DND-41 (cell line): ENCODE results near the gene OR14C36.

ENCODE experiments used
- ATAC-seq: fragments of 200-7000 bp; cut with Tn5 transposase; 3 replicates; pipeline ENCODE4 v1.9.1; 2021; ENCODE audit warnings: low read depth; ENCODE audit not compliant: insufficient read depth
- DNase-seq: peaks from one replicate; pipeline ENCODE4 v3.0.0-alpha.2; 2020
- H2AFZ ChIP-seq: 2 replicates; pipeline ENCODE4 v1.6.0; 2012; ENCODE audit warnings: low read depth, low read length
- H3K27ac ChIP-seq: 2 replicates; pipeline ENCODE4 v1.5.1; 2012; ENCODE audit warnings: low read length, inconsistent platforms
- H3K27me3 ChIP-seq: fragments of 200-600 bp; sonication (generic); 2 replicates; pipeline ENCODE4 v1.6.0; 2012; ENCODE audit warnings: low read length, mild to moderate bottlenecking, inconsistent platforms; ENCODE audit not compliant: insufficient read depth, poor library complexity
- H3K36me3 ChIP-seq: 2 replicates; pipeline ENCODE4 v1.5.1; 2012; ENCODE audit warnings: low read length, inconsistent platforms; ENCODE audit not compliant: insufficient read depth
- H3K4me1 ChIP-seq: 2 replicates; pipeline ENCODE4 v1.5.1; 2012; ENCODE audit warnings: mild to moderate bottlenecking, low read length; ENCODE audit not compliant: insufficient read depth
- H3K4me2 ChIP-seq: 2 replicates; pipeline ENCODE4 v1.6.0; 2012; ENCODE audit warnings: mild to moderate bottlenecking, moderate library complexity, low read length, inconsistent platforms; ENCODE audit not compliant: insufficient read depth
- H3K4me3 ChIP-seq, 2 experiments: fragments of 200-600 bp in 1 of 2; shearing (Covaris generic) in 1 of 2; 2 replicates each; pipeline ENCODE4 v1.5.1; 2012 to 2016; ENCODE audit warnings: inconsistent platforms in 2 of 2, low read length in 2 of 2, mild to moderate bottlenecking in 2 of 2, low read depth in 1 of 2, moderate library complexity in 1 of 2
- H3K79me2 ChIP-seq: 2 replicates; pipeline ENCODE4 v1.6.0; 2012; ENCODE audit warnings: low read length, inconsistent platforms; ENCODE audit not compliant: insufficient read depth
- H3K9ac ChIP-seq: 2 replicates; pipeline ENCODE4 v1.6.0; 2012; ENCODE audit warnings: low read depth, mild to moderate bottlenecking, inconsistent platforms, low read length, moderate library complexity
- H3K9me3 ChIP-seq: 2 replicates; pipeline ENCODE4 v1.5.1; 2012; ENCODE audit warnings: low read length, moderate library complexity, mild to moderate bottlenecking, inconsistent platforms; ENCODE audit not compliant: insufficient read depth, severe bottlenecking
- H4K20me1 ChIP-seq: 2 replicates; pipeline ENCODE4 v1.6.0; 2012; ENCODE audit warnings: low read length; ENCODE audit not compliant: insufficient read depth
- EZH2 ChIP-seq: IDR thresholded peaks from 3 replicates; pipeline ENCODE4 v1.6.1; 2012; ENCODE audit warnings: borderline replicate concordance, low read depth, mild to moderate bottlenecking, moderate library complexity, low read length, inconsistent platforms; ENCODE audit not compliant: severe bottlenecking
- TF ChIP-seq, protein P1 (sequence below): IDR thresholded peaks from 2 replicates; pipeline ENCODE4 v1.5.1; 2012; ENCODE audit warnings: borderline replicate concordance, low read length, moderate library complexity, mild to moderate bottlenecking; ENCODE audit not compliant: poor library complexity, severe bottlenecking; ENCODE audit errors: extremely low read depth

OR14C36 gene

GRCh38 chr1:248361121-248361715 is 12.6 kb downstream of the OR14C36 start, which contains the start of gene OR2T4:
OR2T4 (plus strand) TSS chr1:248361665; CDS start chr1:248361665, 0 bp downstream.
- ATAC-seq (no peak), DNase-seq (no peak)
- no peaks in the 10 kb centered on the region for H3K27me3 ChIP-seq
- no peaks in the 10 kb centered on the region for H3K4me1 ChIP-seq
- no peak within 1 kb of the TSS for H3K9ac ChIP-seq
- TF ChIP-seq EZH2 = no peak
- TF ChIP-seq, protein P1, sequence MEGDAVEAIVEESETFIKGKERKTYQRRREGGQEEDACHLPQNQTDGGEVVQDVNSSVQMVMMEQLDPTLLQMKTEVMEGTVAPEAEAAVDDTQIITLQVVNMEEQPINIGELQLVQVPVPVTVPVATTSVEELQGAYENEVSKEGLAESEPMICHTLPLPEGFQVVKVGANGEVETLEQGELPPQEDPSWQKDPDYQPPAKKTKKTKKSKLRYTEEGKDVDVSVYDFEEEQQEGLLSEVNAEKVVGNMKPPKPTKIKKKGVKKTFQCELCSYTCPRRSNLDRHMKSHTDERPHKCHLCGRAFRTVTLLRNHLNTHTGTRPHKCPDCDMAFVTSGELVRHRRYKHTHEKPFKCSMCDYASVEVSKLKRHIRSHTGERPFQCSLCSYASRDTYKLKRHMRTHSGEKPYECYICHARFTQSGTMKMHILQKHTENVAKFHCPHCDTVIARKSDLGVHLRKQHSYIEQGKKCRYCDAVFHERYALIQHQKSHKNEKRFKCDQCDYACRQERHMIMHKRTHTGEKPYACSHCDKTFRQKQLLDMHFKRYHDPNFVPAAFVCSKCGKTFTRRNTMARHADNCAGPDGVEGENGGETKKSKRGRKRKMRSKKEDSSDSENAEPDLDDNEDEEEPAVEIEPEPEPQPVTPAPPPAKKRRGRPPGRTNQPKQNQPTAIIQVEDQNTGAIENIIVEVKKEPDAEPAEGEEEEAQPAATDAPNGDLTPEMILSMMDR = no peak
- H2AFZ ChIP-seq = no peak within 1 kb of the TSS
- H3K4me3 ChIP-seq = no peak within 1 kb of the TSS
- H3K27ac ChIP-seq = no peak within 1 kb of the TSS
- no peaks in the 10 kb centered on the region for H3K36me3 ChIP-seq
- no peak within 1 kb of the TSS for H3K4me2 ChIP-seq
- no peaks in the 10 kb centered on the region for H4K20me1 ChIP-seq
- H3K9me3 ChIP-seq = no peaks in the 10 kb centered on the region
- no peaks in the 10 kb centered on the region for H3K79me2 ChIP-seq

DNA sequence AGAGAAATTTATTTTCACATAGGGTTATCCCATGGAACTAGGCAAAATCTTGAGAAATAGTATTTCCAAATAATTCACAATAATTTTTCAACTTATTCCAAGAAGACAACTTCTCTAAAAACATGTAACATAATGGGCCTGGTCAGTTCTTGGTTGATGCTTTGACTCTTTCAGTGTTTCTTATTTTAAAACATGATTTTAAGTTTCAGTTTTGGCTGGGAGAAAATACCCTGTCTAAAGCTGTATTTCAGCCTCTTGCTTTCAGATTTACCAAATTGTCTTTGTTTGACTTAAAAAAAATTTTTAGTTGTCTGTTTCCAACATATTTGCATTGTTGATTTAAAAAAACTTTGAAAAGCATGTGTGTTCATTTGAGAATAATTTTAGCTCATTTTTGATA is 18.0 kb downstream of the OR14C36 start:
- Histone ChIP-seq H3K9me3 (no peaks in the 10 kb centered on the region), H3K4me1 (no peaks in the 10 kb centered on the region), H3K36me3 (no peaks in the 10 kb centered on the region), H3K4me3 (no peak overlapping the region), H3K79me2 (no peaks in the 10 kb centered on the region), H3K27me3 (no peaks in the 10 kb centered on the region), H2AFZ (no peak overlapping the region), H3K27ac (no peak overlapping the region), H4K20me1 (no peaks in the 10 kb centered on the region), H3K4me2 (no peak overlapping the region), H3K9ac (no peak overlapping the region)
- DNase-seq = no peak
- ATAC-seq = no peak
- no peak for TF ChIP-seq EZH2
- TF ChIP-seq, protein P1 = no peak

GRCh38 chr1:248372394-248372793 is 23.8 kb downstream of the OR14C36 start:
- no peak overlapping the region for H3K9ac ChIP-seq
- TF ChIP-seq EZH2 = no peak
- TF ChIP-seq, protein P1 = no peak
- DNase-seq (peak; percentile 10), ATAC-seq (peak; percentile 74)
- no peaks in the 10 kb centered on the region for H3K27me3 ChIP-seq
- H3K27ac ChIP-seq = no peak overlapping the region
- no peaks in the 10 kb centered on the region for H3K9me3 ChIP-seq
- no peak overlapping the region for H2AFZ ChIP-seq
- H3K79me2 ChIP-seq = no peaks in the 10 kb centered on the region
- no peak overlapping the region for H3K4me3 ChIP-seq
- no peak overlapping the region for H3K4me2 ChIP-seq
- H3K4me1 ChIP-seq = no peaks in the 10 kb centered on the region
- no peaks in the 10 kb centered on the region for H4K20me1 ChIP-seq
- no peaks in the 10 kb centered on the region for H3K36me3 ChIP-seq

DNA sequence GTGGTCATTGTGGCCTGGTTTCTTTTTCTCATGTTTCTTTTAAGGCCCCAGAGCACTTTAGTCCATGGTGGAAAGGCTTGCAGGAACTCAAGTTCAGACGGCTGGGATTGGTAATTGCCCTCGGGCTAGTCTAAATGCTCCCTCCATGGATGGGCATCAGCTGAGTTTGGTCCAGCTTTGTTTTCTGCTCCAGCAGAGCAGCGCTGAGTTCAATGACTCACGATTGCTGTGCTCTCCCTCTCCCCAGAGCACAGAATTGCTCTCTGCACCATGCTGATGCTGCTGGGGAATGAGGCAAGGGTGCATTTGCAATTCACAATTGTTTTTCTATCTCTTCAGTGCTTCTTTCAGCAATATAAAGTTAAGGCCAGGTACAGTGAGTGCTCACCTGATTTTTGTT is 25.2 kb downstream of the OR14C36 start:
- Histone ChIP-seq H4K20me1 (no peaks in the 10 kb centered on the region), H3K27me3 (no peaks in the 10 kb centered on the region), H2AFZ (no peak overlapping the region), H3K4me3 (no peak overlapping the region), H3K4me2 (no peak overlapping the region), H3K9me3 (no peaks in the 10 kb centered on the region), H3K4me1 (no peaks in the 10 kb centered on the region), H3K79me2 (no peaks in the 10 kb centered on the region), H3K27ac (no peak overlapping the region), H3K36me3 (no peaks in the 10 kb centered on the region), H3K9ac (no peak overlapping the region)
- TF ChIP-seq EZH2 = no peak
- TF ChIP-seq, protein P1 = no peak
- no peak for DNase-seq
- no peak for ATAC-seq
